ENCODE data around the gene TRABD2B. TPM values are rescaled to one million over a fixed set of nuclear protein-coding genes. Genes with fewer than 3 reads are reported as not detected.

The TRABD2B gene
- total RNA-seq, 3 donors from 2014 or later (not counting 1 experiment from before 2014, with no cell fraction given) = not detected

DNA sequence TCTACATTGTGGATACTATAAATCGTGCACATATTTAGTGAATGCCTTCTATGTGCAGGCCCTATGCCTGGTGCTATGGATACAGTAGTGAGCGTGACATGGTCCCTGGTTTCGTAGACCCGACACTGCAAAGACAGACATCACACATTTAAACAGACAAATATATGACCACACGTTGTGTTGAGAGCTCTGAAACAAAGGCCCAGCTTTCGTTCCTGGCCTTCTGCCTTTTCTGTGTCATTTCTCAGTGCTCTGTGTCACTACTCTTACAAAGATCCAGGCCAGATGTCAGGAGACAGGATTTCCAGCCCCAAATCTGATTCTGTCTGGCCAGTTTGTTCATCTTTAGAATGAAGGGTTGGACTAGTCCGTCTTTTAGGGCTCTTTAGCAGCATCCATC, 19.3 kb upstream of the TRABD2B start:
- 88% methylated on average over 6 of the region's 7 CpGs for WGBS (ENCODE audit: insufficient coverage)
- peaks cover 21 to 44% of the 10 kb centered on the region in 2 donors for H3K27me3 Mint-ChIP-seq (ENCODE audit: low read depth in 2 of 2)
- no peaks in the 10 kb centered on the region for H3K27me3 ChIP-seq (ENCODE audit: control insufficient read depth, insufficient read depth, low read length)

GRCh38 chr1:48013270-48013669, 16.1 kb upstream of the TRABD2B start:
- TF ChIP-seq, protein P1, sequence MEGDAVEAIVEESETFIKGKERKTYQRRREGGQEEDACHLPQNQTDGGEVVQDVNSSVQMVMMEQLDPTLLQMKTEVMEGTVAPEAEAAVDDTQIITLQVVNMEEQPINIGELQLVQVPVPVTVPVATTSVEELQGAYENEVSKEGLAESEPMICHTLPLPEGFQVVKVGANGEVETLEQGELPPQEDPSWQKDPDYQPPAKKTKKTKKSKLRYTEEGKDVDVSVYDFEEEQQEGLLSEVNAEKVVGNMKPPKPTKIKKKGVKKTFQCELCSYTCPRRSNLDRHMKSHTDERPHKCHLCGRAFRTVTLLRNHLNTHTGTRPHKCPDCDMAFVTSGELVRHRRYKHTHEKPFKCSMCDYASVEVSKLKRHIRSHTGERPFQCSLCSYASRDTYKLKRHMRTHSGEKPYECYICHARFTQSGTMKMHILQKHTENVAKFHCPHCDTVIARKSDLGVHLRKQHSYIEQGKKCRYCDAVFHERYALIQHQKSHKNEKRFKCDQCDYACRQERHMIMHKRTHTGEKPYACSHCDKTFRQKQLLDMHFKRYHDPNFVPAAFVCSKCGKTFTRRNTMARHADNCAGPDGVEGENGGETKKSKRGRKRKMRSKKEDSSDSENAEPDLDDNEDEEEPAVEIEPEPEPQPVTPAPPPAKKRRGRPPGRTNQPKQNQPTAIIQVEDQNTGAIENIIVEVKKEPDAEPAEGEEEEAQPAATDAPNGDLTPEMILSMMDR (IDR thresholded peaks at IDR 0.05) = no peak
- H3K9me3 Mint-ChIP-seq = no peaks in the 10 kb centered on the region
- Histone ChIP-seq H3K9me3 (ENCODE audit: control insufficient read depth, insufficient read depth, low read length) (no peaks in the 10 kb centered on the region), H3K4me1 (ENCODE audit: control insufficient read depth, insufficient read depth, low read length) (no peaks in the 10 kb centered on the region), H3K27ac (ENCODE audit: low read length) (no peak overlapping the region), H3K36me3 (ENCODE audit: control insufficient read depth, insufficient read depth, low read length) (no peaks in the 10 kb centered on the region), H3K4me3 (ENCODE audit: low read length) (no peak overlapping the region), H3K27me3 (ENCODE audit: control insufficient read depth, insufficient read depth, low read length) (no peaks in the 10 kb centered on the region)
- H3K4me3 Mint-ChIP-seq = no peak overlapping the region
- H3K4me1 Mint-ChIP-seq = no peaks in the 10 kb centered on the region
- no peak overlapping the region for H3K27ac Mint-ChIP-seq
- H3K27me3 Mint-ChIP-seq (ENCODE audit: low read depth in 2 of 2) = peaks cover 26 to 43% of the 10 kb centered on the region in 2 donors
- intact Hi-C loops (cut with micrococcal nuclease) = no loop called here
- ATAC-seq (no peak), DNase-seq (no peak)
- H3K36me3 Mint-ChIP-seq = no peaks in the 10 kb centered on the region

More for the DNA sequence above, 19.3 kb upstream of the TRABD2B start:
- Histone ChIP-seq H3K4me3 (ENCODE audit: low read length) (no peak overlapping the region), H3K27ac (ENCODE audit: low read length) (no peak overlapping the region), H3K4me1 (ENCODE audit: control insufficient read depth, insufficient read depth, low read length) (no peaks in the 10 kb centered on the region), H3K9me3 (ENCODE audit: control insufficient read depth, insufficient read depth, low read length) (no peaks in the 10 kb centered on the region), H3K36me3 (ENCODE audit: control insufficient read depth, insufficient read depth, low read length) (no peaks in the 10 kb centered on the region)
- Mint-ChIP-seq H3K4me1 (no peaks in the 10 kb centered on the region), H3K4me3 (no peak overlapping the region), H3K27ac (no peak overlapping the region), H3K9me3 (no peaks in the 10 kb centered on the region), H3K36me3 (no peaks in the 10 kb centered on the region)
- no peak for DNase-seq
- no peak for ATAC-seq
- intact Hi-C loops (cut with micrococcal nuclease) = no loop called here
- TF ChIP-seq, protein P1 (IDR thresholded peaks at IDR 0.05) = no peak

DNA sequence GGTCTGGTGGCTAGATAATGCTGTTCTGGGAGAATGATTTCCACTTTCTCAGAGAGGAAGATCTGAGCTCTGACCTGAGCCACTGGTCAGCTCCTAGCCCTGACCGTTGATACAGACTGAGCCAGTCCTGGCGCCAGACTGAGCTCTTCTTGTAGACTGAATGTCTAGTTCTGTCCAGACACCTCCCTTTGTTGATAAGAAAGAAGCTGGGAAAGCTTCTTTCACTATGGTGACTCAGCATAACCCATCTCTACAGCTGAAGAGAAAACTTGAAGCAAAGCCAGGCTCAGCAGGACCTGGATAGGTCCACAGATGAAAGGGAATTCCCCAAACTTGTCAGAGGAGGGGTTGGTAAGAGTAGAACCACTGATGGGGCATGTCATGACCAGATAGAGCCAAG, 9.9 kb upstream of the TRABD2B start:
- H3K4me3 Mint-ChIP-seq = no peak overlapping the region
- H3K27ac Mint-ChIP-seq = no peak overlapping the region
- no peaks in the 10 kb centered on the region for H3K9me3 Mint-ChIP-seq
- DNase-seq (no peak), ATAC-seq (no peak)
- no peak overlapping the region for H3K27ac ChIP-seq (ENCODE audit: low read length)
- peaks cover 0 to 6% of the 10 kb centered on the region in 2 donors for H3K27me3 Mint-ChIP-seq (ENCODE audit: low read depth in 2 of 2)
- no peaks in the 10 kb centered on the region for H3K4me1 Mint-ChIP-seq
- H3K36me3 ChIP-seq (ENCODE audit: control insufficient read depth, insufficient read depth, low read length) = no peaks in the 10 kb centered on the region
- intact Hi-C loops (cut with micrococcal nuclease) = no loop called here
- no peaks in the 10 kb centered on the region for H3K27me3 ChIP-seq (ENCODE audit: control insufficient read depth, insufficient read depth, low read length)
- TF ChIP-seq, protein P1 (IDR thresholded peaks at IDR 0.05) = no peak
- H3K9me3 ChIP-seq (ENCODE audit: control insufficient read depth, insufficient read depth, low read length) = no peaks in the 10 kb centered on the region
- no peaks in the 10 kb centered on the region for H3K36me3 Mint-ChIP-seq
- H3K4me3 ChIP-seq (ENCODE audit: low read length) = no peak overlapping the region
- 58% methylated on average over 2 of the region's 2 CpGs for WGBS (ENCODE audit: insufficient coverage)
- H3K4me1 ChIP-seq (ENCODE audit: control insufficient read depth, insufficient read depth, low read length) = no peaks in the 10 kb centered on the region

- WGBS (ENCODE audit: insufficient coverage) = 93% methylated on average over 1 of the region's 1 CpG
These were observed 9.1 kb upstream of the TRABD2B start for GRCh38 chr1:48006264-48006663.

More at GRCh38 chr1:48006264-48006663, 9.1 kb upstream of the TRABD2B start:
- intact Hi-C loops (cut with micrococcal nuclease) = no loop called here
- Mint-ChIP-seq H3K4me3 (no peak overlapping the region), H3K4me1 (no peaks in the 10 kb centered on the region), H3K27me3 (ENCODE audit: low read depth in 2 of 2) (peaks cover 0 to 7% of the 10 kb centered on the region in 2 donors), H3K9me3 (no peaks in the 10 kb centered on the region), H3K27ac (no peak overlapping the region), H3K36me3 (no peaks in the 10 kb centered on the region)
- Histone ChIP-seq H3K4me1 (ENCODE audit: control insufficient read depth, insufficient read depth, low read length) (no peaks in the 10 kb centered on the region), H3K36me3 (ENCODE audit: control insufficient read depth, insufficient read depth, low read length) (no peaks in the 10 kb centered on the region), H3K27me3 (ENCODE audit: control insufficient read depth, insufficient read depth, low read length) (no peaks in the 10 kb centered on the region), H3K4me3 (ENCODE audit: low read length) (no peak overlapping the region), H3K9me3 (ENCODE audit: control insufficient read depth, insufficient read depth, low read length) (no peaks in the 10 kb centered on the region), H3K27ac (ENCODE audit: low read length) (no peak overlapping the region)
- TF ChIP-seq, protein P1 (IDR thresholded peaks at IDR 0.05) = no peak
- ATAC-seq (no peak), DNase-seq (no peak)

Measured in natural killer cell (primary cell).